Stromal cell of bone marrow (primary cell): Measurements from ENCODE around the gene MINPP1.
"Not testable (repeated sequence)": the region's sequence is repeated elsewhere in the genome, so short reads cannot be mapped to it uniquely, and the experiment has no call there.

Source experiments
- DNase-seq: peaks from one replicate; pipeline ENCODE4 v3.0.0-alpha.2; 2012; ENCODE audit warnings: low read depth

The MINPP1 gene

GRCh38 chr10:87565010-87565409, 60.3 kb downstream of the MINPP1 start:
- no peak for DNase-seq

GRCh38 chr10:87575851-87576250, 71.2 kb downstream of the MINPP1 start:
- no peak for DNase-seq

GRCh38 chr10:87578160-87578841, 73.6 kb downstream of the MINPP1 start:
- DNase-seq, result no peak

GRCh38 chr10:87578842-87579401, 74.2 kb downstream of the MINPP1 start:
- no peak for DNase-seq

GRCh38 chr10:87579563-87579962, 74.9 kb downstream of the MINPP1 start:
- DNase-seq, result peak; percentile 69

- DNase-seq, result no peak
These were observed 75.3 kb downstream of the MINPP1 start for GRCh38 chr10:87580016-87580415.

GRCh38 chr10:87585565-87586514, 81.1 kb downstream of the MINPP1 start:
- no peak for DNase-seq

GRCh38 chr10:87589645-87590051, 85.0 kb downstream of the MINPP1 start:
- DNase-seq, result no peak

- DNase-seq, result no peak
These were observed 86.3 kb downstream of the MINPP1 start for GRCh38 chr10:87590705-87591588.

- no peak for DNase-seq
These were observed 86.8 kb downstream of the MINPP1 start for GRCh38 chr10:87591589-87591886.

GRCh38 chr10:87592920-87593319, 88.2 kb downstream of the MINPP1 start:
- DNase-seq, result not testable (repeated sequence)

GRCh38 chr10:87593702-87594101, 89.0 kb downstream of the MINPP1 start:
- DNase-seq, result no peak

GRCh38 chr10:87594181-87594580, 89.5 kb downstream of the MINPP1 start:
- DNase-seq, result no peak

- no peak for DNase-seq
These were observed 90.2 kb downstream of the MINPP1 start for GRCh38 chr10:87594864-87595263.

- DNase-seq, result no peak
These were observed 91.7 kb downstream of the MINPP1 start for GRCh38 chr10:87596351-87596750.

- no peak for DNase-seq
These were observed 94.0 kb downstream of the MINPP1 start for GRCh38 chr10:87598700-87599099.

GRCh38 chr10:87600581-87600980, 95.9 kb downstream of the MINPP1 start:
- DNase-seq, result no peak
